Fibroblast of lung (primary cell): Measurements from ENCODE around the gene IPO5. TPM values are rescaled to one million over a fixed set of nuclear protein-coding genes. Genes with fewer than 3 reads are reported as not detected.

ENCODE experiments used
- DNase-seq, 2 donors: peaks; one replicate each; pipeline versions ENCODE4 v3.0.0 to v3.0.0-alpha.2; 2010; ENCODE audit warnings: low read depth in 2 of 2
- H2AFZ ChIP-seq: 2 replicates; pipeline ENCODE4 v1.5.1; 2012; ENCODE audit warnings: low read length, control low read depth, inconsistent platforms
- H3K27ac ChIP-seq: 2 replicates; pipeline ENCODE4 v1.5.1; 2011; ENCODE audit warnings: low read length, control low read depth; ENCODE audit not compliant: insufficient read depth
- H3K27me3 ChIP-seq: 2 replicates; pipeline ENCODE4 v1.5.1; 2011; ENCODE audit warnings: mild to moderate bottlenecking, low read length; ENCODE audit not compliant: control insufficient read depth, insufficient read depth
- H3K36me3 ChIP-seq: 2 replicates; pipeline ENCODE4 v1.5.1; 2011; ENCODE audit warnings: low read length; ENCODE audit not compliant: control insufficient read depth, insufficient read depth
- H3K4me1 ChIP-seq: 2 replicates; pipeline ENCODE4 v1.5.1; 2011; ENCODE audit warnings: low read length; ENCODE audit not compliant: control insufficient read depth, insufficient read depth; ENCODE audit errors: extremely low read depth
- H3K4me2 ChIP-seq: 2 replicates; pipeline ENCODE4 v1.5.1; 2011; ENCODE audit warnings: low read length, control low read depth; ENCODE audit not compliant: insufficient read depth; ENCODE audit errors: extremely low read depth
- H3K4me3 ChIP-seq, 4 experiments: fragments of 200-600 bp in 1 of 4; sonication (generic) in 1 of 4; replicated peaks in 1 of 4; 2 replicates each; pipeline ENCODE4 v1.5.1; 2011 to 2016; ENCODE audit warnings: low read length in 4 of 4, low read depth in 3 of 4, mild to moderate bottlenecking in 3 of 4, control low read depth in 2 of 4, inconsistent platforms in 1 of 4, mixed read lengths in 1 of 4; ENCODE audit not compliant: insufficient read depth in 1 of 4; ENCODE audit errors: control extremely low read depth in 1 of 4
- H3K79me2 ChIP-seq: 2 replicates; pipeline ENCODE4 v1.5.1; 2012; ENCODE audit warnings: mild to moderate bottlenecking, low read length, inconsistent platforms; ENCODE audit not compliant: control insufficient read depth, insufficient read depth
- H3K9ac ChIP-seq: 2 replicates; pipeline ENCODE4 v1.5.1; 2011; ENCODE audit warnings: mild to moderate bottlenecking, low read length, control low read depth; ENCODE audit not compliant: insufficient read depth
- H3K9me3 ChIP-seq: 2 replicates; pipeline ENCODE4 v1.5.1; 2012; ENCODE audit warnings: low read depth, low read length; ENCODE audit not compliant: control insufficient read depth, insufficient read depth
- H4K20me1 ChIP-seq: 2 replicates; pipeline ENCODE4 v1.5.1; 2011; ENCODE audit warnings: low read length; ENCODE audit not compliant: control insufficient read depth, insufficient read depth; ENCODE audit errors: extremely low read depth
- EZH2 ChIP-seq: IDR thresholded peaks from 2 replicates; pipeline ENCODE4 v1.5.1; 2012; ENCODE audit warnings: low read length, control low read depth, mild to moderate bottlenecking; ENCODE audit errors: missing control alignments
- polyA plus RNA-seq, 2 donors: library from polyadenylated mRNA; depleted of rRNA in 1 of 2; stranded (reverse) in 1 of 2; unstranded in 1 of 2; fragments of >200 nt; gene quantifications; 2 replicates each; pipeline ENCODE4 v1.2.1, GENCODE V29; 2011 to 2012; ENCODE audit warnings: missing spikeins in 1 of 2
- total RNA-seq: library from RNA; depleted of rRNA; stranded (reverse); fragments of >200 nt; gene quantifications from 2 replicates; pipeline ENCODE4 v1.2.1, GENCODE V29; 2014
- TF ChIP-seq, protein P1 (sequence below), 2 donors: IDR thresholded peaks in 1 of 2; conservative IDR thresholded peaks in 1 of 2; 1 replicate in 1 of 2; 2 replicates in 1 of 2; pipeline ENCODE4 v1.5.1; 2011 to 2012; ENCODE audit warnings: low read length in 2 of 2, control low read depth in 1 of 2, inconsistent platforms in 1 of 2, low read depth in 1 of 2, mild to moderate bottlenecking in 1 of 2

Gene IPO5
- total and polyA plus RNA-seq, 2 donors (not counting 1 experiment from before 2014, with no cell fraction given) = 152 to 240 TPM

DNA sequence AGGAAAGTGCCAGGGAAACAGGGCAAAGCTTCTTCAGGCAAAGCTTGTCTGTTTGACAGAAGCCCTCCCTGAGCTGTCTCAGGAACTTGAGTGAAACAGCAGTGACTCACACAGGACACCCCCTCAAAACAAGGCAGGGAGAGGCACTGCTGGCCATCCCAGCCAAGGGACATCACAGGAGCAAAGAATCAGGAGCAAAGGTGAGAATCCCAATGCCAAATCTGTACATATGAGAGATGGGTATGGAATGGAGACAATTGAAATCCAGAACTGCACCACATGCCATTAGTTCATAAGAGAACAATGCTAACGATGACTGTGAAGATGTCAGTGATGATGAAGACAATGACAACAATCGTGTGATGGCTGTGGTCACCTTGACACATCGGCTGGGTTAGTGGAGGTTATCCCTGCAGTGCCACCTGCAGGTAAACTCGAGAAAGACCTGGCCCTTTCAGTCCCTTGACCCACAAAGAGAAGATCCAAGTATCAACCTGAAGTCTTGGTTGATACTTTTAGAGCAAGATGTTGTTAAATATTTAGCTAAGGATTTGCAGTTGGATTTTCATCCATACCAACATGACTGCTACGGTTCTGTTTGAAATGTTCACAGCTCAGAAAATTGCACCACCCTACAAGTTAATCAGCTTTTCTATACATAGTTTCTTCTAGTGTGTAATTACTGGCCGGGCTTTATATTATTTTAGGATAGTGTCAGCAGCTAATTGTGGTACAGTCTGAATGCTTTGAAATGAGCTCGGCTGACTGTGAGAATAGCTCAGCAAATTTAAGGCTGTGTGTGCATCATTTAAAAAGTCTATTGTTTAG is 42.0 kb upstream of the IPO5 start:
- no peak overlapping the region for H3K4me2 ChIP-seq
- DNase-seq = peak in 1 of 2 donors; percentile 40

DNA sequence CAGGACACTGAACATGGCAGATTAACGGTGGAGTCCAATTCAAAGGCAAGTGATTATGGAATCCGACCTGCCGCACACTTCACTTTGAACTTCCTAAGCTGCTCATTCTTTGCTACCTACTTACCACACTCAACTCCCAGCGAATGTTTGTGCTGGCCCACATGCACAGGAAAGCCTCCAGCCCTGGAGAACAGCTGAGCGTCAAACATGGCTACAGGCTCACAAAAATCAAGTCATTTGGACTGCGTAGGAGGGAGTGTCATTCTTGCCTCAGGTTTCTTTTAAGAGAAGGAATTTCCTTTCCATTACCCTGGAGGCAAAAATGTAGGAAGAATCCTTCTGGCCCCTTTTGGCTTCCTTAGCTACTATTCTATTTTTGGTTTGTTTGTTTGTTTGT is 41.3 kb upstream of the IPO5 start:
- Histone ChIP-seq H3K79me2 (no peaks in the 10 kb centered on the region), H3K36me3 (no peaks in the 10 kb centered on the region), H3K4me2 (no peak overlapping the region), H3K27ac (no peak overlapping the region), H3K27me3 (no peaks in the 10 kb centered on the region), H3K9me3 (no peaks in the 10 kb centered on the region), H3K4me1 (no peaks in the 10 kb centered on the region), H2AFZ (no peak overlapping the region), H3K4me3 (no peak overlapping the region), H3K9ac (no peak overlapping the region), H4K20me1 (no peaks in the 10 kb centered on the region)
- no peak for DNase-seq
- TF ChIP-seq EZH2 = no peak

More for the DNA sequence above, 42.0 kb upstream of the IPO5 start:
- Histone ChIP-seq H3K79me2 (no peaks in the 10 kb centered on the region), H3K27ac (no peak overlapping the region), H2AFZ (no peak overlapping the region), H3K9me3 (no peaks in the 10 kb centered on the region), H3K27me3 (no peaks in the 10 kb centered on the region), H3K36me3 (no peaks in the 10 kb centered on the region), H3K4me3 (no peak overlapping the region), H3K4me1 (no peaks in the 10 kb centered on the region), H4K20me1 (no peaks in the 10 kb centered on the region), H3K9ac (no peak overlapping the region)
- TF ChIP-seq, protein P1, sequence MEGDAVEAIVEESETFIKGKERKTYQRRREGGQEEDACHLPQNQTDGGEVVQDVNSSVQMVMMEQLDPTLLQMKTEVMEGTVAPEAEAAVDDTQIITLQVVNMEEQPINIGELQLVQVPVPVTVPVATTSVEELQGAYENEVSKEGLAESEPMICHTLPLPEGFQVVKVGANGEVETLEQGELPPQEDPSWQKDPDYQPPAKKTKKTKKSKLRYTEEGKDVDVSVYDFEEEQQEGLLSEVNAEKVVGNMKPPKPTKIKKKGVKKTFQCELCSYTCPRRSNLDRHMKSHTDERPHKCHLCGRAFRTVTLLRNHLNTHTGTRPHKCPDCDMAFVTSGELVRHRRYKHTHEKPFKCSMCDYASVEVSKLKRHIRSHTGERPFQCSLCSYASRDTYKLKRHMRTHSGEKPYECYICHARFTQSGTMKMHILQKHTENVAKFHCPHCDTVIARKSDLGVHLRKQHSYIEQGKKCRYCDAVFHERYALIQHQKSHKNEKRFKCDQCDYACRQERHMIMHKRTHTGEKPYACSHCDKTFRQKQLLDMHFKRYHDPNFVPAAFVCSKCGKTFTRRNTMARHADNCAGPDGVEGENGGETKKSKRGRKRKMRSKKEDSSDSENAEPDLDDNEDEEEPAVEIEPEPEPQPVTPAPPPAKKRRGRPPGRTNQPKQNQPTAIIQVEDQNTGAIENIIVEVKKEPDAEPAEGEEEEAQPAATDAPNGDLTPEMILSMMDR (conservative IDR thresholded peaks at IDR 0.05 in 1 of 2, IDR thresholded peaks at IDR 0.05 in 1 of 2; ENCODE audit: low read depth in 1 of 2, low read length in 2 of 2) = peak in 1 of 2 donors; percentile 30
- no peak for TF ChIP-seq EZH2

DNA sequence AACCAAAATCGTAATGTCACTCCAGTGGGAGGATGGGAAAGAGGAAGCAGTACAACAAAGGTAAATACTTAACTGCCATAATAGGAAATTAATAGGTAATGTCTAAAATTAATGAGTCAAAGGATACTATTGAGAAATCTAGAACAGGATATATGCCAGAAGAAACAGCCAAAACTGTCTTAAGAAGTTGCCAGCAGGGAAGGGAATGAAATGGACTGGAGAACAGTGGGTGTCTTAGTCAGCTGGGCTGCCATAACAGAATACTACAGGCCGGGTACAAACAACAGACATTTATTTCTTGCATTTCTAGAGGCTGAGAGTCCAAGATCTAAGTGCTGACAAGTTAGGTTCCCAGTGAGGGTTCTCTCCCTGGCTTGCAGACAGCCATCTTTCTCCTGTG is 40.3 kb upstream of the IPO5 start:
- Histone ChIP-seq H3K4me2 (no peak overlapping the region), H3K9me3 (no peaks in the 10 kb centered on the region), H3K79me2 (no peaks in the 10 kb centered on the region), H3K4me1 (no peaks in the 10 kb centered on the region), H3K27ac (no peak overlapping the region), H3K4me3 (no peak overlapping the region), H3K9ac (no peak overlapping the region), H3K36me3 (no peaks in the 10 kb centered on the region), H4K20me1 (no peaks in the 10 kb centered on the region), H2AFZ (no peak overlapping the region), H3K27me3 (no peaks in the 10 kb centered on the region)
- DNase-seq = no peak
- no peak for TF ChIP-seq EZH2
- TF ChIP-seq, protein P1 (conservative IDR thresholded peaks at IDR 0.05 in 1 of 2, IDR thresholded peaks at IDR 0.05 in 1 of 2; ENCODE audit: low read depth in 1 of 2, low read length in 2 of 2) = no peak
